Esophagus mucosa (tissue), 1 donor: ENCODE measurements around the gene IGSF9. TPM values are rescaled to one million over a fixed set of nuclear protein-coding genes. Genes with fewer than 3 reads are reported as not detected.

Experiments
- ATAC-seq: fragments of 200-7000 bp; cut with Tn5 transposase; one replicate; pipeline ENCODE4 v1.9.1; 2020
- total RNA-seq: library from RNA; stranded (reverse); gene quantifications from one replicate; pipeline ENCODE4 v1.2.4, GENCODE V29; 2023
- donor health status: DM: yes; HTN: yes; CAD: no.

The IGSF9 gene
- total RNA-seq, 1 donor from 2014 or later: 13.0 TPM

DNA sequence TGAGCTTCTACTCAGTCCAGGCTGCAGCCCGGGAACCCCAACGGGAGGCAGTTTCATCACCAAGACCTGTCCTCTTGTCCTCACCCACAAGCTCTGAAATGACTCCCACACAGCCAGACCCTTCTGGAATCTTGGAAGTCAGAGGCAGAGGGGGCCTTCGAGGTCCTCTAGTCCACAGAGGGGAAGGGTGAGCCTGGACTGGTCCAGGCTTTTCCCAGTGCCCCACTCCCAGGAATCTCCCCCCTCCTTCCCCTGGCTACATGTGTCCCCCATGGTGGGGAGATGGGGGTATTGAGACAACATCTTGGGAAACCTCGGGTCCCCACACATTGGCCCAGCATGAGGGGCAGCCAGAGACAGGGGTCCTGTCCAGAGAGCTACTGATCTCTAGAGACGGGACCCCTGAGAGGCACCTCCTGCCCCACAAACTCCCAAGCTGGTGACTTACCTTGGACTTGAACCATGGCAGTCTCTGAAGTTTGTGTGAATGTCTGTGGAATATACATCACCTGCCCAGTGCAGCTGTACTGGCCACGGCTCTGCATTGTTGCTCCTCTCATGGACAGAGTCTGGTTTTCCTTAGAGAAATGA lies 28.0 kb upstream of the IGSF9 start:
- ATAC-seq: no peak

DNA sequence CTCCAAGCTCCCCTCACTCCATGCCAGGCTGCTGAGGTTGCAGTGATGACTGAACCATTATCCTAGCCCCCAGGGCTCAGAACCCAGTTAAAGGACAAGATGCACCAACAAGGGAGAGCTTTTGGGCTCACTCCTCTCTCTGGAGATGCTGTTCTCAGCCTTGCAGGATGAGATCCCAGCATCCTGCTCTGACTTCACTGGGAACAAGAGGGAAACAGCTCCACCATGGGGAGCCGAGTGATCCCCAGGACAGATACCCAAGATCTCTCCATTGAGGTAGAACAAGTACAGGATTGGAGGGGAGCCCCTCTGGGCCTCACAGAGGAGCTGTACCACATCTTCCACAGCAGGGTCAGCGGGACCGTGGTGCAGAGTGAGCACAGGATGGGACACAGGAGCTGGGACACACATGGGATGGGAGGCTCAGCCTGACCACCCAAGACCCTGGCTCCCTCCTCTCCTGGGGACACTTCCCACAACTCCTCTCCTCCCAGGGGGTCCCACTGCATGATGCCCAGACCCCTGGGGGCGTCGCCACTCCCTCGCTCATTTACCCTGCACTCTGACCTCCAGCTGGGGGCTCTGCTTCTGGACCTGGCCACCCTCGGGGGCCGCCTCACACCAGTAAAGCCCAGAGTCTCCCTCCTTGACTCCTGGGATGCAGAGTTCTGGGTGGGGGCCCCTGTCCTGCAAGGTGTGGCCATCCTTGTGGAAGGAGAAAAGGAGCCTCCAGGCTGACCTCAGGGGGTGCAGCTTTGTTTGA lies 27.2 kb upstream of the IGSF9 start:
- no peak for ATAC-seq

DNA sequence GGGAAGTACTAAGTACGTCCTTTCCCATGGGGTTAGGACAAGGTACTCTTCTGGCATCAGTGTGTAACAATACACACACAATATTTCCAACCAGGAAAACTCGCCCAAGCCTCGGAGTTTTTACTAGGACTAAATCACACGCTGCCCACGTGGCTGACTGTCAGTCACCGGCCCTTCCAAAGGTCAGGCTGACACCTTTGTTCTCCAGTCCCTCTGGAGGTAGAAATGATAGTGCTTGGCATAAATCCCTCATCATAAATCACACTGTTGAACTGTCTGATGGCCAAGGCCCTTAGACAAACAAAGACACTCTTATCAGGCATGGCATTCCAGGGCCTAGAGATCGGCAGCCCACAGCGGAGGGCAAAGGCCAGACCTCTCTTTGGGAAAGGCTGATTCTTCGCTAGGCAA lies 25.5 kb upstream of the IGSF9 start:
- no peak for ATAC-seq

DNA sequence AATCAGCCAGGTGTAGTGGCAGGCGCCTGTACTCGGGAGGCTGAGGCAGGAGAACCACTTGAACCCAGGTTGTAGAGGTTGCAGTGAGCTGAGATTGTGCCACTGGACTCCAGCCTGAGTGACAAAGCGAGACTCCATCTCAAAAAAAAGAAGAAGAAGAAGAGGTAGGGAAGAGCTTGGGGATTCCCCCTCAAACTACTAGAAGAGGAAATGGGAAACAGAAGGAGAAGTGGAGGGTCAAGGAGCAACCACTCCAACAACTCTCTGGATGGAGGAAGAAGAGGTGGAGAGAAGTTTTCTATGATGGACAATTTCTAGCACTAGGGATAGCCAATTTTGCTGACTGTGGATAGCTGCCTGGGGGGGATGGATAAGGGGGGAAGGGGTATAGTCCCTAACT lies 23.5 kb upstream of the IGSF9 start:
- ATAC-seq: no peak

DNA sequence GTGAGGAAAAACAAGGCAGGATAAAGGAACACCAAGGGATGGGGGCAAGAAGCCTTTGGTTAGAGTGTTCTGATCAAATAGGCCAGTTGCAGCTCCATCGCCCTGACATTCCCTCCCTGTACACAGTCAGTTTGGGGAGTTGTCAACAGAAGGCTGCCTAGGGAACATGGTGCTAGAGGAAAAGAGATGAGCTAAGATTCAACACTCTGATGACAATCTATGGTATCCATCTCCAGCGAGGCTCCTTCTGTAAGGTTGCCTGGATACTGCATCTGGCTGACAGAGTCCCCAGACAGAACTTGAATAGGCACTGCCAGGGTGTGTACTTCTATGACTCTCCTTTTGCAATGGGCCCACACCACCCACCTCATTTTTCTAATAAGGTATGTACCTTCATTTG lies 19.9 kb upstream of the IGSF9 start:
- no peak for ATAC-seq

DNA sequence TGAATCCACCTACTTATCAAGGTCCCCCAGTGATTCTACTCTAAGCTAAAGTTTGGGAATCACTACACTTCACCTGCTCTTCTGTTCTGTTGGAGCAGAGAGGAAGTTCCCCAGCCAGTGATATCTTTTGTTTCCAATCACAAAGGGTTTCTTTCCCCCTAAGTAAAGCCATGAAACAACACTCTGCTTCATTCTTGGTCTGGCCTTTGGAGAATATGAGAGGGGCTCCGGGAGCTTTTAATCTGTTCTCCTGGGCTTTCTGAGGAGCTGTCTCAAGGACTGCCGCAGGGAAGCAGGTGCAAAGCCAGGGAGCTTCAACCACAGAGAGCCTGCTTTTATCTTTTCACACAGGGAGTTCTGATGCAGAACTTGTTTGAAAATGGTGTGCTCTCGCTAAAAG lies 18.7 kb upstream of the IGSF9 start:
- no peak for ATAC-seq

DNA sequence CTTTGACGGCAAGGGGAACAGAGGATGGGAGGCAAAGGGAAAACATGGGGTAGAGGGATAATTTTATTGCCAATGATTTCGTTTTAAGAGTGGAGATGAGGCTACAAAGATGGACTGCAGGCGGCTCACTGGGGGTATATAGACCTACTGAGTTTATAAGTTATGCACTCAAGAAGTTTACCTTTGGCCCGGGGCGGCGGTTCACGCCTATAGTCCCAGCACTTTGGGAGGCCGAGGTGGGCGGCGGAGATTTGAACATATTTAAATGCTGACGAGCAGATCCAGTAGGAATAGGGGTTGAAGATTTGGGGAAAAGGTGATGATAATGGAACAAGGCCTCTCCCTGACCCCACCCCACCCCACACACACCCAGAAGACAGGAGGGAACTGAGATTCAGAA lies 16.8 kb upstream of the IGSF9 start:
- ATAC-seq: no peak

DNA sequence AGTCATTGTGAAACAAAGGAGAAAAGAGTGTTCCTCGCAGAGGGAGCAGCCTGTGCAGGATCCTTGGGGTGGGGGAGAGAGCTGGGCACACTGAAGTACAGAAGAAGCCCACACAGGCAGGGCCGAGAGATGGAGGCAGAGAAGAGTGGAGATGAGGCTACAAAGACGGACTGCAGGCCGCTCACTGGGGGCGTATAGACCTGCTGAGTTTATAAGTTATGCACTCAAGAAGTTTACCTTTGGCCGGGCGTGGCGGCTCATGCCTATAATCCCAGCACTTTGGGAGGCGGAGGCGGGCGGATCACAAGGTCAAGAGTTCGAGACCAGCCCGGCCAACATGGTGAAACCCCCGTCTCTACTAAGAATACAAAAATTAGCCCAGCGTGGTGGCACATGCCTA lies 16.2 kb upstream of the IGSF9 start:
- ATAC-seq: peak; percentile 5

DNA sequence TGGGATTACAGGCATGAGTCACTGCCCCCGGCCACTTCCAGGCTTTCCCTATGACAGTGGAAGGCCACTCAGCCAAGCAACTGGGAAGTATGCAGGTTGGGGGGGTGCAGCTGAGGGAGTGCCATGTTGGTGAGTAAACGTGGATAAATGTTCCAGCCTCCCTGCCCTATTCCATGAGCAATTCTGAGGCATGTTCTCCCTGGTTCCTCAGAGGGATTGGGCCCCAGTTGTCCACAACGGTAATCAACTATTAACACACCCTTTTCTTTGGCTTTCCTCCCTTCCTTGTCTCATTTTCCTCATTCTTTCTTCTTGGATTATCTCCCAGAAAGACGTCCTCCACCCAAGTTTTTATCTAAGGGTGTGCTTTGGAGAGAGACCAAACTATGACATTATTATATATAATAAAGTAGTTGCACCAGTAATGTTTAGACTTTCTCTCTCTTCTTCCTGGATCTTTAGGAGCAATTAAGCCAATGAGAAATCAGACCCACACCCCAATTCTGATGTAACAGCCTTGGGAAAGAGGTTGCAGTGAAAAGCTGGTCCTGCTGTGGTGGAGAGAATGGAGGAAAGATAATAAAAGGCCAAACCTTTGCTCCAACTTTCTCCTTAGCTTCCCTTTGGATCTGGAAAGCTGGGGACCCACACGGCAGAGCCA lies 15.4 kb upstream of the IGSF9 start:
- peak; percentile 93 for ATAC-seq

DNA sequence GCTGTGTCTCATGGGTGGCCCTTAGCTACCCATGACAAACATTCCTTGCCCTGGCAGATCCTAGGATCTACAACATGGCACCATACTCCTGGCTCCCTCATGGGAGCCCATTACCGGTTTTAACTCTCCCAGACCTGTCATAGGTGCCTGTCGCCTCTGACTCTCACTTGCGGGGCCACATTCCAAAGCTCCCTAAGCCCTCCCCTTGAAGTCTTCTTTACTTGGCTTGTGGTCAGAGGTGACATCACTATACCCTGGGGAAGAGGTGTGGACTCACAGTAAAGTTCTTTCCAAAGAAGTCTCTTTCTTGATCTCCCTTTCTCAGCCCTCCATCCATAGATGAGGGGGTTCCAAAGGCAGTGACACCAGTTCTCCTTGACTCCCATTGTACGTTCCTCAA lies 14.0 kb upstream of the IGSF9 start:
- ATAC-seq: peak; percentile 74

DNA sequence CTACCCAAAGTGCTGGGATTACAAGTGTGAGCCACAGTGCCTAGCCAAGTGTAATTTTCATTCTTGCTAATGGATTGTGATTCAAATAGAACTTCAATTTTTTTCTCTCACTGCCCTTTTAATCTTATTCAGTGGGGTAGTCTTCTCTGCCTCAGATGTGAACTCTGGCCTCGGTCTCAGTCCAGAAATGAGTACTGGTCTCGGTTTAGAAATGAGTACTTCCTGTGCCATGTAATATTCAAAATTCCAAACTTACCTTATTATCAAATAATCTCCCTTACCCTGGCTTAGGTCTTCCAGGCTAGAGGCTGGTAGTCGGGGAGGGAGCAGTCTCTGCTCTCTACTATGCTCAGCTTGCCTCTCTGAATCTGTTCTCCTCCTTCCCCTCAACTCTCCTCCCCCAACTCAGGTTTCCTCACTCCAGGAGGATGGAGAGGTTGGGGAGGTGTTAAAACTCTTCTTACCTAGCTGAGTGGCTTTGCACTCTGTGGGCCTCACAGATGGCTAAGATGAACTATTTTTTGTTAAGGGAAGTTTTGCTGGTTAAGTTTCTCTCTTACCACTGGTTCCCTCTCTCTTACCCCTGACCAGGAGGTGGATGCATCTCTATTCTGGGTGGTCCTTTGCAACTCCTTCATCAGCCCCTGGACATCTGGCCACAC lies 13.4 kb upstream of the IGSF9 start:
- no peak for ATAC-seq

DNA sequence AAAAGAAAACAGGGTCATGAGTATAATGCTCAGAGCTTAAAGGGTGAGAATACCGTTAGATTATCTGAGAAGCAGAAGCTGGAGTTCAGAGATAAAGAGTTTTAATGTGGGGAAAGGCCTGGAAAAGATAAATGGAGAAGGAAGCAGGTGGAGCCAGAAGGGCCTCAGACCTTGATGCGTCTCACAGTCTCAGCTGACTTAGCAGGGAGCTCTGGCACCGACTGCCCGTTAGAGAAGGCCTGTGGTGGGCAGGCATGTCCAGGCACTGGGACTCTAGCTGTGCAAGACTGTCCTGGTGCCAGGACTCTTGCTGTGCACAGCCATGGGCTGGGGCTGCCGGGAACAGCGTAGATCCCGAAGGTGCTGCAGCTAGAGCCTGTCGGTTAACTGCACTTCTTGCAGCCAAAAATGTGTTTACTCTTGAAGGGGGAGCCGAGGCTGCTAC lies 12.4 kb upstream of the IGSF9 start:
- no peak for ATAC-seq

DNA sequence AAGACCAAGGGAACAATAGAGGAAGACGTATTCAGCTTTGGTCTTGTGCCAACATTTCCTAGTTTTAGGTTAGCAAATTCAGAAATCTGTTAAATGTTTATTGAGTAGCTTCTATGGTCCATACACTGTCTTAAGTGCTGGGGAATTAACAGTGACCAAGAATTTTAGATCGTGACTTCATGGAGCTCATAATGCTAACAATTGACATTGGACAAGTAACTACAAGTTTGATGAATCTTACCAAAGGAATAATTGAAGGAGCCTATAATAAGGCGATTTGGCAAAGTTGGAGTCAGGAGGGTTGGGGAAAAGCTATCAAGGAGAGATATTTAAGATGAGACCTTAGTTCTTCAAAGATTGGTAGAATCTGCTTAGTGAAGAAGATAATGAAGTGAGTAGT lies 10.0 kb upstream of the IGSF9 start:
- no peak for ATAC-seq

DNA sequence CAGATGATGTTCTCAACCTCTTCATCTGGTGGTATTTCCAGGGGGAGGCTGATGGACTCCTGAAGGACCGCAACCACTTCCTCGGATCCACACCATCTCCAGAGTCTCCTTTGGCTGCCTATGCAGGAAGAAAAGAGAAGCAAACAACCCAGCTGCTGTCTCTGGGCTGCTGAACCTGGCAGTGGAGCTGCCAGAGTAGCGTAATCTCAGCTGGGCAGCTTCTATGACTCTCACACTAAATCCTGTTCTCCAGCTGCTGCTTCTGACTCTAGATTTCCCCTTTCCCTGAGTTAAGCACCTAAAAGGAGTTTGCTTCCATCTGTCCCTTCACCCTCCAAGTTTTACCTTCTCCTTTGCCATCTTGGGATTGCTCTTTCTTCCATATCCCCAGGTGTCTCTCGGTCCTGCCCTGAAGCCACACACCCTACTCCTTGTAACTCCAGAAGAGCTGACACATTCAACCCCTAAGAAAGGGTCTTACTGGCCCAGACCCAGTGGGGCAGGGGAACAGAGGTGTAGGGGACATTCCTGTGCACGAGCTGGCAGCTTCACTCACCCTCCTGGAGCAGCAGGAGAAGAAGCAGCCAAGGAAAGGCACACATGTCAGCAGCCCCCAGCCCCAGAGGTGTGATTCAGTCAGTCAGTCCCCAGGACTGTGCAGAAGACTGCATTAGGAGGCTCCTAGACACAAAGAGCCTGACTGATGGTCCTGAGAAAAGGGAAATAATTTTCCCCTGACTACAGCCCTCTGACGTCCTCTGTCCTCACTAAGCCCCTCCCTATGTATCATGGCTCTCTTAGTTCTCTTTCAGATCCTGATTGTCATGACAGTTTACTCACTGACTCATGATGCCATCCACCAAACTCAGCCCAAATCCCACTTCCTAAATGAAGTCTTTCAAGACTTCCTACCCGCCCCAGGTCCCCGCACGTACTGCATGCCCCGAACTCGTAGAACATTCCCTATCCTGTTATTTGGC lies 8.4 kb upstream of the IGSF9 start, which contains the start of gene SLAMF9:
SLAMF9 (minus strand) TSS at position 702 of the 980 bp plus-strand sequence; CDS start at position 602, 100 bp downstream.
- peak; percentile 91 for ATAC-seq

DNA sequence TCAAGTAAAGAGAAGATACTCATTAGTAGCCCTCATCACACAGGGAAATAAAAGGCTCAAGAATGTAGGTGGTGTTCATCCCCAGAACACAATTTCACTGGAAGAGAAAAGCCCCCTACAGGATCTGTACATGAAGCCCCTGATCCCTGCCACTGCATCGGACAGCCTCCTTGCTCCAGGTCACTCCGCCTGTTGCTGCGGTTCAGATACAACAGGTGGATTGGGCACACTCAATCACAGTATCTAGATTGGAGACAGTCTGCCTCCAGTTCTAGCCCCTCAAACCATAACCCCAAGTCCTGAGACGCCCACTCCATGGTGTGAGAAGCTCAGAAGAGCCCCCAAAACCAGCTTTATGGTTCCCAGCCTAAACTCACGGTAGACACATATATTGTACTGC lies 7.5 kb upstream of the IGSF9 start:
- ATAC-seq: no peak

DNA sequence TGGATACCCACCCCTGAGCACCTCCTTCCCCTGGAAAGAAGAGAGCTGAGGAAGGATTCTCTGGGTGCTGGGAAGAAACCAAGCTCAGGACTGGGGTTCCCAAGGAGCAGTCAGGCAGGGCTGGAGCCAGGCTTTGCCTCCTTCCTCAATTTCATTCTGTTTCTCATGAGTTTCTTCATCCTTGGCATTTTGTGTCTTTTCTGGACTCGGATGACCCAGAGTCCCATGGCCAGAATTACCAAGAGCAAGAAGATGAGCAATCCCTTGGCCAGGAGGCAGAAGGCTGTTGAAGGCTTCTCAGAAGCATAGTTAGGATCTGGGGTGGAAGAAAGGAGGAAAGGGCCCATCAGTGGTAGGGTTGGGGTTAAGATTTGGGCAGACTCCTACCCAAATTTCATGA lies 6.1 kb upstream of the IGSF9 start:
- no peak for ATAC-seq

DNA sequence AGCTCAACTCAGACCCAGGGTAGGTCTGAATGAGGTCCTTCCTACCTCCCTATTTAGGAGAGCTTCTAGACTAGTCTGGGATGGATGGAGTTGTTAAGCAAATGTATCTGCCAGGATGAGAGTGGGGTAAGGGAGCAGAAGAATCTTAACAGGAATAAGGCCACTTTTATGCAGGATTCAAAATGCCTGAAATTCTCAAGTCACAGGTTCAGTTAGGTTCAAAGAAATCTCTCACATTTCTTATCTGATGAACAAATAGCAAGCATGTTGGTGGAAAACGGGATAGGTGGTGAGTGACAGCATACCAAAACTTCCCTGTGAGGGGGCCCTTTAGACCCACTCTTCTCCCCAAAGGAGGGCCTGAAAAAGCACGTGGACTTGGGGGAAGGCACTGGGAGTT lies 5.6 kb upstream of the IGSF9 start:
- no peak for ATAC-seq

DNA sequence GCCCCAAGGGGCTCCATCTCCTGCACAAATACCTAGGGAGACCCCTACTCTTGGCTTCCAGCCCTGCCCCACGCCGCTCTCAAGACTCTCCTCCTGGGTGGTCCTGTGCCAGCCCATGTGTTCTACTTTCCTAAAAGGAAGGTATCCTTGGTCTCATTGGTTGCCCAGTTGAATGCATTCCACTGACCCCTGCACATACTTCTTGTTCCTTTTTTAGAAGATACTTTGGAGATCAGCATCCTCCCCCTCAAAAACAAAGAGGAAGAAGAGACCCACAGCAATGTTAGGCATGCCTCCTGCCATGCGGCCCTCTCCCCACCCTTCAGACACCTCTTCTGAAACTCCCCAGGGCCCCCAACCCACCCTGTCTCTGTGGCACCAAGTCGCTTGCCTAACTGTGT lies 4.6 kb upstream of the IGSF9 start:
- ATAC-seq: no peak

DNA sequence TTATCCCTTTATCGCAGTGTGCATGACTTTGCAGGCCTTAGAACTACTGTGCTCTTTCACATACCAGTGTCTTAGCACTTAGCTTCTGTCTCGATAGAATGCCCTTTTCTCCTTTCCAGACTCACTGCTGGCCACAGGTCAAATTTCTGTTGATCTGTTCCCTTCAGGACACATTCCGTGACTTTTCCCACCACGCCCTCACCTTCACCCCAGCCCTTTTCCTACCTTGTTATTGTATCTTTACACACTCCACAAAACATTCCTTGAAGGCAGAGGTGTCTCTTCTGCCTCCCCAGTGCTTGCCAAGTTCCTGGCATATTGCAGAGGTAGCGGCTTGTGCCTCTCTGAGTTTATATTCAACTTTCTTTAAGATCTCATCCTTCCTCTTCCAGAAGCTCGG lies 3.7 kb upstream of the IGSF9 start:
- no peak for ATAC-seq

DNA sequence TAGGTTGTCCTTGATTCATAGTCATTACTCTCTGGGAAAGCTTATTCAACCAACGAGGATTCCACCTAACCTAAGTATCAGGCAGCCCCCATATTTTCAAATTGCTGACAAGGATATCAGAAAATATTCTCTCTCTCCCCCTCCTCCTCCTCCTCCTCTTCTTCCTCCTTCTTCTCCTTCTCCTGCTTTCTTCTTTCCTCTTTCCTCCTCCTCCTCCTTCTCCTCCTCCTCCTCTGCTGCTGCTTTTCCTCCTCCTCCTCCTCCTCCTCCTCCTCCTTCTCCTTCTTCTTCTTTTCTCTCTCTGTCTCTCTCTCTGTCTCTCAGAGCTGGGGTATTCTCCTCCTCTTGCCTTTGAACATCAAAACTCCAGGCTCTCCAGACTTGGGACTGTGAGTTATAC lies 2.5 kb upstream of the IGSF9 start:
- no peak for ATAC-seq

DNA sequence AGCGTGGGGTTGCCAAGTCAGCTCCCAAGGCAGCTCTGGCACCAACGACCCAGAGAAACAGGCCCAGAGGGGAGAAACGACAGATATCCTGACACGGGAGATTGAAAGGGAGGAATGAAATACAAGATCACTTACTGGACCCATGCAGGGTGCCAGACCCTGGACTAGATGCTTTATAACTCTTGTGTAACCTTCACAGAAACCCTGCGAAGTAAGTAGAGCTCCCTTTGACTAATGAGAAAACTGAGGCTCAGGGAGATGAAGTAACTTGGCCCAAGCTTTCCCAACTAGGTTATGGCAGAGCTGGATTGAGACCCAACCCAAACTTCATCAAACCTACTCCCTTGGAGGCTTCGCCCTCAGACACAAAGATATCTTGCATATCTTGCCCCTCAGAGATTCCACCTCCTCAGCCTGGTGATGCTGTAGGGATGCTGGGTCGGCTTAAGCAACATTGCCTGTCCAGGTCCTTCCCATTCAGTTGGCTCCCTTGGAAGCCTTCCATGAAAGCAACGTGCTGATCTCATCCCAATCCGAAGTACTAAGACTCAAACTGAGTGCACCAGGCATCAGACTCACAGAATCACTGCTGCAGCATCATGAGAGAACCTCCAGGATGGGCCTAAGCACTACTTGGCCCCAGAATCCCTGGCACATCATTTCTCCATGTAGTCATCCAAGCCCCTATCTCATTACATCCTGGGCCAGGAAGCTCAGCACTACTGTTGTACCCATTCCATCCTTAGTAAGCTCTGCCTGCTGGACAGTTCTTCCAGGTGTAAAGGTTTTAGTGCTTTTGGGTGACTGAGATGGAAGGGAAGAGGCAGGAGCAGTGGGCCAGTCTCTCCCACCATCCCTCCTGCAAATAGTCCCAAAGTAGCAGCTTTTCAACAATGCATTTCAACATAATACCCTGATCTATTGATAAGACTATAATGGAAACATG lies 1.1 kb upstream of the IGSF9 start:
- peak; percentile 1 for ATAC-seq
